AG04449 (cell line): ENCODE data around the gene BABAM1.

Experiments used
- CTCF ChIA-PET: fragments of 350-600 bp; formaldehyde crosslinking; extraction: SDS; loops from one replicate; lab custom pipeline; 2021; ENCODE audit warnings: antibody characterized with exemption; lab: Yijun Ruan, JAX
- POLR2A ChIA-PET: fragments of 400-600, 350-600 bp; formaldehyde crosslinking; extraction: SDS; loops from one replicate; lab custom pipeline; 2020; ENCODE audit warnings: antibody characterized with exemption, inconsistent platforms; lab: Yijun Ruan, JAX
- DNase-seq: peaks from one replicate; pipeline ENCODE4 v3.0.0-alpha.2; 2010; ENCODE audit warnings: low read depth, low spot score
- H3K4me3 ChIP-seq: 2 replicates; pipeline ENCODE4 v1.5.1; 2011; ENCODE audit warnings: low read depth, mild to moderate bottlenecking, control low read depth, low read length
- TF ChIP-seq, protein P1 (sequence below): IDR thresholded peaks from one replicate; pipeline ENCODE4 v1.5.1; 2011; ENCODE audit warnings: mild to moderate bottlenecking, moderate library complexity, low read length, control low read depth, inconsistent platforms; ENCODE audit not compliant: insufficient read depth; ENCODE audit errors: missing control alignments

BABAM1 gene

DNA sequence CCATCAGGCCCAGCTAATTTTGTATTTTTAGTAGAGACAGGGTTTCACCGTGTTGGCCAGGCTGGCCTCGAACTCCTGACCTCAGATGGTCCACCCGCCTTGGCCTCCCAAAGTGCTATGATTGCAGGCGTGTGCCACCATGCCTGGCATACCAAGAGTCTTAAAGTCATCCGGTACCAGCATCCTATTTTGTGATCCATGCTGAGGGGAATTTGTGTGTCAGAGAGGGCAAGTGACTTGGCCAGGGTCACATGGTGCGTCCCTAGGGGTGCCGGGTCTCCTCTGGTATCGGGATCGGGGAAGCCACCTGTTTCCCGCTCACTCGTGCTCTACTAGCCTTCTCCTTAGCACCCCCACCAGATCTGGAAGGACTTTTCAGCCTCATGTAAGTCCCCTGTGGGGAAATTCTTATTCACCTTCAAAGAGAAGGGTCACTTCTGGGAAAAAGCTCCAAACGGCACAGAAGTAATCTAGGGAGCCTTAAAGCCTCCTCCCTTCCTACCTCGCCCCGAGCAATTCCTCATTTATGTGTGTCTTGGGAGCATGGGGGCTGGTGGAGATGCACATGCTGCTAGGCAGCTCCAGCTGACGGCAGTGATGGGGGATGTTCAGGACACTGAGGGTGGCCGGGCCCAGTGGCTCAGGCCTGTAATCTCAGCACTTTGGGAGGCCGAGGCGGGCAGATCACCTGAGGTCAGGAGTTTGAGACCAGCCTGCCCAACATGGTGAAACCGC is 8.4 kb downstream of the BABAM1 start:
- no peak for DNase-seq
- H3K4me3 ChIP-seq = no peak overlapping the region
- ChIA-PET CTCF (interaction anchor here (1.5 kb wide), 1 partner anchor 15 kb away, joined by 3 read pairs; no protein-coding TSS in a partner anchor), POLR2A (no interaction called here)
- TF ChIP-seq, protein P1, sequence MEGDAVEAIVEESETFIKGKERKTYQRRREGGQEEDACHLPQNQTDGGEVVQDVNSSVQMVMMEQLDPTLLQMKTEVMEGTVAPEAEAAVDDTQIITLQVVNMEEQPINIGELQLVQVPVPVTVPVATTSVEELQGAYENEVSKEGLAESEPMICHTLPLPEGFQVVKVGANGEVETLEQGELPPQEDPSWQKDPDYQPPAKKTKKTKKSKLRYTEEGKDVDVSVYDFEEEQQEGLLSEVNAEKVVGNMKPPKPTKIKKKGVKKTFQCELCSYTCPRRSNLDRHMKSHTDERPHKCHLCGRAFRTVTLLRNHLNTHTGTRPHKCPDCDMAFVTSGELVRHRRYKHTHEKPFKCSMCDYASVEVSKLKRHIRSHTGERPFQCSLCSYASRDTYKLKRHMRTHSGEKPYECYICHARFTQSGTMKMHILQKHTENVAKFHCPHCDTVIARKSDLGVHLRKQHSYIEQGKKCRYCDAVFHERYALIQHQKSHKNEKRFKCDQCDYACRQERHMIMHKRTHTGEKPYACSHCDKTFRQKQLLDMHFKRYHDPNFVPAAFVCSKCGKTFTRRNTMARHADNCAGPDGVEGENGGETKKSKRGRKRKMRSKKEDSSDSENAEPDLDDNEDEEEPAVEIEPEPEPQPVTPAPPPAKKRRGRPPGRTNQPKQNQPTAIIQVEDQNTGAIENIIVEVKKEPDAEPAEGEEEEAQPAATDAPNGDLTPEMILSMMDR = no peak

DNA sequence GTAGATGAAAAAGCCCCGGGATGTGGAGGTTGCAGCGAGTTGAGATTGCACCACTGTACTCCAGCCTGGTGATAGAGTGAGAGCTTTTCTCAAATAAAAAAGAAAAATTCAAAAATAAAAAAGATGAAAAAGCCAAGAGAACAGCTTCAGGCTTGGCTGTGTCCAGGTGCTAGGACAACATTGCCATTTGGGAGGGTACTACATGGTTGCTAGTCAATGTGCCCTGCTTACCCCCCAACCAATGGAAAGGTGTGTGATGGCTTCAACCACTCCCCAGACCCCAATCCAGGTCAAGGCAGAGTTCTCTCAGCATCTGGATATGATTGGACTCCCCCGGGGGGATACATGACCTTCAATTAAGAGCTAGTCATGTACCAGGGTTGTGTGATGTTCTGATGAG is 12.2 kb downstream of the BABAM1 start:
- POLR2A ChIA-PET = no interaction called here
- CTCF ChIA-PET = interaction anchor here (1.0 to 6.9 kb wide), 5 partner anchors 9 to 213 kb away, joined by 4 to 80 read pairs (median 7); no protein-coding TSS in a partner anchor

DNA sequence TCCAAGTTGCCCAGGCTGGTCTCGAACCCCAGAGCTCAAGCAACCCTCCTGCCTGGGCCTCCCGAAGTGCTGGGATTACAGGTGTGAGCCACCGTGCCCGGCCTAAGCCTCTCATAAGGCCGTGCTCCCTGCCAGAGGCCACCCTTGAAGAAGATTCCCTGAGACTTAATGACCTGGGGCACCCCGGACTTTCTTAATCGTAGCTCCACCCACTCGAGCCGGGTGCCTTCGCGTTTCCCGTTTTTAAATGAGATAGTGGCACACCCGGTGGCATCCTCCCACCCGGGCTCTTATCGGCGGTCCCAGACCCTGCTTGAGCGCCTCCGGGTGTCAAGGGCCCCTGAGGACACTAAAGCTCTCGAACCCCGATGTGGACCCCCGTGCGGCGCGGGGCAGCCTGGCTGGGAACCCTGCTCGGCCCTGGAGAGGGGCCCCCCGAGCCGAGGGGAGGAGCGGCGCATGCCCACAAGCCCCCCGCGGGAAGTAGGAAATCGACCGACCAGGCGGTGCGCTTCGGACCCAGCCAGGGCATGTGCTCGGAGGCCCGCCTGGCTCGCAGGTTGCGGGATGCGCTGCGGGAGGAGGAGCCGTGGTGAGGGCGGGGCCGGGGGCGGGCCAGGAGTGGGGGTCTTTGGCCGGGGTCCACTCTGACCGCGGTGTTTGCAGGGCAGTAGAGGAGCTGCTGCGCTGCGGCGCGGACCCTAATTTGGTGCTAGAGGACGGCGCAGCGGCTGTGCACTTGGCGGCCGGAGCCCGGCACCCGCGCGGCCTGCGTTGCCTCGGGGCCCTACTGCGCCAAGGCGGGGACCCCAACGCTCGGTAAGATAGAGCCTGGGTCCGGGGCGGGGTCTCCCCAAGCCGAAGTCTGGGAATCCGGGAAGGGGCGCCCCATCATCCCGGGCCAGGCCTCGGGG is 14.4 kb downstream of the BABAM1 start, which contains the start of gene ANKLE1:
Gene ANKLE1, plus strand, starts transcription at position 511 of the 914 bp plus-strand sequence. Its CDS starts 20 bp downstream, at position 531.
- peak within 1 kb of the TSS; percentile 45 for H3K4me3 ChIP-seq
- ChIA-PET POLR2A (interaction anchor here (1.1 kb wide), 1 partner anchor 22 kb away, joined by 3 read pairs; the partner anchor contains the start of gene ABHD8), CTCF (interaction anchor here (0.7 to 6.9 kb wide), 29 partner anchors 9 to 220 kb away, joined by 3 to 80 read pairs (median 4); partner anchors contain the start of genes BABAM1, MRPL34, OCEL1 and USHBP1)
- no peak for DNase-seq
- TF ChIP-seq, protein P1 = no peak

More for the DNA sequence above, 12.2 kb downstream of the BABAM1 start:
- TF ChIP-seq, protein P1 = no peak
- H3K4me3 ChIP-seq = no peak overlapping the region
- no peak for DNase-seq

DNA sequence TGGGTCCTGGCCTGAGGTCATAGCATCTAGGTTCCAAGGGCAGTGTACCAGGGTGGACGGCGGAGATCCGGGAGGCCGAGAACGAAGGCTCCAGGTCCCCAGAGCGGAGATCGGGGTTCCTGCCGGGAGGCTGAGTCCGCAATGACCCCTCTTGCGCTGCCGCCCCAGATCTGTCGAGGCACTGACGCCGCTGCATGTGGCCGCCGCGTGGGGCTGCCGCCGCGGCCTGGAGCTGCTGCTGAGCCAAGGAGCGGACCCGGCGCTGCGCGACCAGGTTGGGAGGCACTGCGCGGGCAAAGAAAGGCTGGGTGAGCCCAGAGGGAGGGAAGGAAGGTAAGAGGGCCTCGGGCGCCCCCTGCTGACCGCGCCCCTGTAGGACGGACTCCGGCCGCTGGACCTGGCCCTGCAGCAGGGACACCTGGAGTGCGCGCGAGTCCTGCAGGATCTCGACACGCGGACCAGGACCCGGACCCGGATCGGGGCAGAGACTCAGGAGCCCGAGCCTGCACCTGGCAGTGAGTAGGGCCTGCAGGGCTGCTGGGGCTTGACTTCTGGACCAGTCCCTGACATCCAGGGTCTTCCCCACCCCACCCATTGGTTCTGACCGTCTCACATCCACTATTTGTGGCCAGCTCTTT is 15.4 kb downstream of the BABAM1 start:
- TF ChIP-seq, protein P1 = peak; percentile 98
- ChIA-PET CTCF (interaction anchor here (0.8 to 6.9 kb wide), 28 partner anchors 9 to 510 kb away, joined by 3 to 80 read pairs (median 4); partner anchors contain the start of genes BABAM1, MRPL34, OCEL1 and USHBP1), POLR2A (no interaction called here)
- DNase-seq = no peak
- peak overlapping the region; percentile 45 for H3K4me3 ChIP-seq

DNA sequence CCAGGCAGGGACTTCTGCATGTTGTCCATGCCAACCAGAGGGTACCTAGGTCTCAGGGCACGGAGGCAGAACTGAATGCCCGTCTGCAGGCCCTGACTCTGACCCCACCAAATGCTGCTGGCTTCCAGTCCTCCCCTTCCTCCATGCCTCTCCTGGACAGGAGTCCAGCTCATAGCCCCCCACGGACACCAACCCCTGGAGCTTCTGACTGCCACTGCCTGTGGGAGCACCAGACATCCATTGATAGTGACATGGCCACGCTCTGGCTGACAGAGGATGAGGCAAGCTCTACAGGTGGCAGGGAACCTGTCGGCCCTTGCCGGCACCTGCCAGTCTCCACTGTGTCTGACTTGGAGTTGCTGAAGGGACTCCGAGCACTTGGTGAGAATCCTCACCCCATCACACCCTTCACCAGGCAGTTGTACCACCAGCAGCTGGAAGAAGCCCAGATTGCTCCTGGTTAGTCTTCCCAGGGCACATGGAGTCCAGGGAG is 16.3 kb downstream of the BABAM1 start:
- CTCF ChIA-PET = interaction anchor here (0.7 to 6.9 kb wide), 24 partner anchors 8 to 511 kb away, joined by 3 to 80 read pairs (median 4); partner anchors contain the start of genes BABAM1, MRPL34 and USHBP1
- H3K4me3 ChIP-seq = no peak overlapping the region

More for the DNA sequence above, 16.3 kb downstream of the BABAM1 start:
- POLR2A ChIA-PET = no interaction called here
- TF ChIP-seq, protein P1 = no peak
- no peak for DNase-seq
